NCI-H2196 treated with DMSO at 0.1 percent for 48 hours (cell line): Measurements from ENCODE around the gene COL11A2.

ENCODE experiments used
- DNase-seq: peaks from one replicate; lab custom pipeline; 2025; ENCODE audit not compliant: unreplicated experiment; lab: John Stamatoyannopoulos, UW

COL11A2 gene

DNA sequence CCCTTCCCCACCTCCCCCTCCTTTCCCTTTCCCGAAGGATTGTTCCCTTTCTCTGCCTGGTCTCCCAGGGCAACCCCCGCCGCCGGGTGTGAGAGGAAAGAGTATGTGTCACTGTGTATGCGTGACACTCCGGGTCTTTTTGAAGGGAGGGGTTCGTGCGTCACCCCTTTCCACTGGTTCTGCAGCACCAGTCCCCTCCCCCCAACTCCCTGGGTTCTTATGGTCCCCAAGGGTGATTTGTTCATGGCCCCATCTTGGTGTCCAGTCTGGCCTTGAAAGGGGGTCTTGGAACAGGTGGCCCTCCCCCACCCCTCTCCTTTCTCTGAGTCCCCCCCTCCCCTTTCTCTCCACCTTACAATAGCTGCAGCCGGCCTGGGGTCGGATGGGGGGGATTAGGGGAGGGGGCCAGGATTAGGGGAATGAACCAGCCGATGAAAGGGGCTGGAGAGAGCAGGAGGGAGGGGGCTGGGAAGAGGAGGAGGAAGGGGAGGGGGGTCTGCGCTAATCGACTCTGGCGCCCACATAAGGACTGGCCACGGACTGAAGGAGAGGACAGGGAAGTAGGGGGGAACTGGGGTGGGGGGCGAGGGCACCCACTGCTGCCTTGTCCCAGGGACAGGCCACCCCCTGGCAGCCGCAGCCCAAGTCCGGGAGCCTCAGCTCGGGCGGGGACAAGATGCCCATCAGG lies 14.7 kb upstream of the COL11A2 start:
- no peak for DNase-seq

- no peak for DNase-seq
Measured at GRCh38 chr6:33206027-33206863, 14.0 kb upstream of the COL11A2 start.

GRCh38 chr6:33205191-33206026 lies 13.1 kb upstream of the COL11A2 start:
- DNase-seq: no peak

- peak; percentile 95 for DNase-seq
Measured at GRCh38 chr6:33204415-33205190, 12.3 kb upstream of the COL11A2 start, which contains the start of gene HSD17B8. TSS of gene HSD17B8 (plus strand) at chr6:33204655. CDS start at chr6:33204669, 14 bp downstream.

DNA sequence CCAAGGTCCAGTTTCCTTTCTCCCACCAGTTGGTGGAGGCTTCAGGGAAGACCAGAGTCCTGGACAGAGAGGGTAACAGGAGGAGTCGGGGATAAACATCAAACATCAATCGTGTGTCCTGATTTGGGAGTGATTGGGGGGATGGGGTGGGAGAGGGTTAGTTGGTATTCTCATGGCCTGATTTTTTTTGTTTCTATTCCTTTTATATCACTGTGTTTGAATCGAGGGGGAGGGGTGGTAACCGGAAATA lies 11.8 kb upstream of the COL11A2 start:
- DNase-seq: no peak

DNA sequence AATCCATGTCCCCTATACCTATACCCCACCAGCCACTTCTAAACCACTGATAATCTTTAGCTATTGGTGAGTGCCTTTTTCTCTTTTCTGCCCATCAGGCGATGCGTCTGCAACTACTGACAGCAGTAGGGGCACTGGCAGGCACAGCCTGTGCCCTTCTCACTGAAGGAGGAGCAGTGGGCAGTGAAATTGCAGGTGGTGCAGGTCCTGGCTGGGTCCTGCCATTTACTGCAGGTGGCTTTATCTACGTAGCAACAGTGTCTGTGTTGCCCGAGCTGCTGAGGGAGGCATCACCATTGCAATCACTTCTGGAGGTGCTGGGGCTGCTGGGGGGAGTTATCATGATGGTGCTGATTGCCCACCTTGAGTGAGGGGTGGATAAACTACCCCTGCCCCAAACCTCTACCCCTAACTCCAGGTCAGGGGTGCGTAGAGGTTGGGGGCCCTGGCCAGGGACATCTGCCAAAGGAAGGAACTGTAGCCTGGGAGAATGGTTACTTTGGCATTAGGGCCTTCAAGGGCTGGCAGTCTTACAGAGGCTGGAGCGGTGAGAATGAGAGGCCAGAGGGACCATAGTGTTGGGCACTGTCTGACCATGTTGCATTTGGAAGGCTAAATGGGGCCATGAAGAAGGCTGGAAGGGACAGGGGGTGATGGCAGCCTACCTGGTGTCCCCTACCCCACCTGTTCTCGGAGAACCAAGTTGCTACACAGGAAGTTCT lies 11.3 kb upstream of the COL11A2 start:
- DNase-seq: no peak

GRCh38 chr6:33202799-33203198 lies 10.5 kb upstream of the COL11A2 start:
- DNase-seq: no peak

GRCh38 chr6:33201935-33202334 lies 9.7 kb upstream of the COL11A2 start:
- DNase-seq: no peak

GRCh38 chr6:33201147-33201545 lies 8.9 kb upstream of the COL11A2 start:
- DNase-seq: no peak

DNA sequence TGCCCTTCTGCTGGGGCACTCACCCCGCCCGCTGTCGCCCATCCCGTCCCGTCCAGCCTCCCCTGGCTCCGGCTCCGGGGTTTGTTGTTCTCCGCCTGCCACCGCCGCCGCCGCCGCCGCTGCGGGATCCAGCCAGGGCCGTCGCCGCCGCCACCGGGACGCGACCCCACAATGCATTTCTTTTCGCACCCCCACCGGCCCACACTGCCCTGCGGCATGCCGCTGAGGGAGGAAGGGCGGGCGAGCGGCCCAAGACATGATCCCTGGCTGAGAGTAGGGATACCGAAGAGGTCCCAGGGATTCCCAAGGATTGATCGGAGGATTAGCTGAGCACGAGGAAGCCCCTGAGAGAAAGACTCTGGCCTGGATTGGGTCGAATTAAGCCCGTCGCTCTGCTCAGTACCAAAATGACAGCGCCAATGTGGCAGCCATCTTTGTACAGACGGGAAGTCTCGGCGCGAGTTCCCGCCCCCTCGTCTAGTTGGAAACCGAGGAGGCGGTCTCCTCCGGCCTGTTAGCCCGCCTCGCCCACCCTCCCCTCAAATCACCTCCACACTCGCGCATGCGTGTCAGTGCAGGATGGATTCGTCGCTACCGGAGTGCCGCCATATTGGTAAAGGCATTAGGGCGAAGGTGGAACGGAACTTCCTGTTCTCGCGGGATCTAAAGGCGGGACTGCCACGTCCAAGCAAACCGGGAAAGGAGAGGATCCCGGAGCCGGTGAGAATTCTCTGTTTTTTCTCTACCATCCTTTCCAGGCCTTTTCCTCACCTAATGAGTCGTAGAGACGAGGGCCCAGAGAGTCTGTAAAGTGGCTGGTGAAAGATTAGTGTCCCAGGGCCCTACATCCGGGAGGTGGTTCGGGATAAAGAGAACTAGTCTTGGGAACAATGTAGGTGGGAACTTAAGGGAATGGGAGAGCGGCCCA lies 8.2 kb upstream of the COL11A2 start, which contains the start of the genes RXRB and SLC39A7:
Gene RXRB (minus strand): TSS at position 447 of the 928 bp plus-strand sequence. CDS start 189 bp downstream, at position 258.
Gene SLC39A7 (plus strand): TSS at position 649 of the 928 bp plus-strand sequence. CDS start 379 bp downstream, outside the sequence.
- DNase-seq: peak; percentile 99

DNA sequence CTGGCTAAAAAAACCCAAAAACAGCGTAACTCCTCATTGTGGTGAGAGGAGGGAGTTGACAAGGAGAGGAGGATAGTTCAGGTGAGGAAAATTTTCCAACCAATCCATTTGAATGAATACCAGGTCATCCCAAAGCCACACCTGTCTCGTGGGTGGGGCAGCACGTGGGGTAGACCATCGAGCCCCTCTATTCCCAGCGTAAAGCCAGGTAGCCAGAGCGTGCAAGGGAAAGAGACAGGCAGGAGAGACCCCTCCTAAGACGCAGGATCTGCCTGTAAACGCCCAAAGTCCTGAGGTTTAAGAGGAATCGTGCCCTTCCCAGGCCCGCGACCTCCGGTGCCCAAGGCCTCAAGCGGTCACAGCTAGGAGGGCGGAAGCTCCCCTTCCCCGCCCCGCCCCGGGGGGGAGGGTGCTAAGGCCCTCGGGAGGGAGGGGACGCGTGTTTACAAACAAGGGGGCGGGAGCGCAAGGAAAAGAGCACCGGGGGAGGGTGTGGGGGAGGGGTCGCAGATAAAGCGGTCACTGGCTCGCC lies 7.5 kb upstream of the COL11A2 start:
- DNase-seq: peak; percentile 87

DNA sequence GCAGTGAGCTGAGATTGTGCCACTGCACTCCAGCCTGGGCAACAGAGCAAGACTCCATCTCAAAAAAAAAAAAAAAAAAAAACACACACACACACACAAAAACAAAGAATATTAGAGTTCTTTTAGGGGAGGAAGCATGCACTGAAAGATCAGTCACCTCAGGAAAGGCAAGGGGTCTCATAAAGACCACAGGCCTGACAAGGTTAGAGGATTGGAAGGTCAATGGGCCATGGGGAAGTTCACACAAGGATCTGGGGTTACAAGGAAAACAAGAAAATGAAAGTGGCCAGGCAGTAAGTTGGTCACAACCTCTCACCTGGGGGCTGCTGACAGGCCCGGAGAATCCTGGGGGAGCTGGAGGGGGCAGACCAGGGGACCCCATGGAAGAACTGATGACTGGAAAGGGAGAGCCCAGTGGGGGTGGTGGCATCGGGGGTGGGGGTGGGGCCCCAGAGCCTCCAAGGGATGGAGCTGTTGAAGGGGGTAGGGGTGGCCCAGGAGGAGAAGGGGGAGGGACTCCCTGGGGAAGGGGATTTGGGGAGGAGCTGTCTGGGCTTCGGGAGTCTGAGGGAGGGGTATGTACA lies 6.7 kb upstream of the COL11A2 start:
- no peak for DNase-seq

GRCh38 chr6:33198159-33198852 lies 6.0 kb upstream of the COL11A2 start:
- no peak for DNase-seq

DNA sequence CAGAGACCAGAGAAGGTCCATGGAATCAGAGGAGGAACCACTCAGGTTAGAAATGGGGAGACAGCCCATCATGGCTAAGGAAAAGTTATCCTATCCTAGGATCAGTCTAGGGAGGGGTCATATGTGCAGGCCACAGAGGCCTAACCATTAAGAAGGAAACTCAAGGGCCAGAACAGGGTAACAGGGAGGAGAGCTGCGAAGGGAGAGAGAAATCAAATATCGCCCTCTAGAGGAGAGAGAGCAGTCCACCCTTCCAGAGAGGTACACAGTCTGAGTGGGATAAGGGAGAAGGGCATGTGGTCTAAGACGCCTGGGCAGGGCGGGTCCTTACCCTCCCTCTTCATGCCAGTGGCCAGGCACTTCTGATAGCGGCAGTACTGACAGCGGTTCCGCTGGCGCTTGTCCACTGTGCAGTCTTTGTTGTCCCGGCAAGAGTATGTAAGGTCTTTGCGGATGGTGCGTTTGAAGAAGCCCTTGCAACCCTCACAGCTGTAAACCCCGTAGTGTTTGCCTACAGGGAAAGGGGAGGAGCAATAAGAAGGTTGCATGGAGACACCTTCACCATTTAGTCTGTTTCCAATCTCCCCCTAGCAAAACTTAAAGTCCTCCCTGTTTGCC lies 5.3 kb upstream of the COL11A2 start:
- DNase-seq: peak; percentile 94

- DNase-seq: no peak
Measured at GRCh38 chr6:33195304-33196165, 3.3 kb upstream of the COL11A2 start.

- no peak for DNase-seq
Measured at GRCh38 chr6:33194431-33194979, 2.2 kb upstream of the COL11A2 start.
